Keratinocyte (primary cell): ENCODE data around the gene ZDHHC6. TPM values are rescaled to one million over a fixed set of nuclear protein-coding genes. Genes with fewer than 3 reads are reported as not detected.

Experiments used
- DNase-seq: peaks from one replicate; pipeline ENCODE4 v3.0.0-alpha.2; 2011; ENCODE audit warnings: low read depth, missing footprints, low spot score
- FAIRE-seq: peaks from 2 replicates; lab custom pipeline; 2011; peaks lifted over from hg19 to GRCh38; lab: Jason Lieb, UNC
- H2AFZ ChIP-seq: 2 replicates; pipeline ENCODE4 v1.6.0; 2012; ENCODE audit warnings: low read length, control low read depth, inconsistent platforms; ENCODE audit not compliant: control insufficient read depth
- H3K27ac ChIP-seq: 2 replicates; pipeline ENCODE4 v1.5.1; 2011; ENCODE audit warnings: low read length; ENCODE audit not compliant: control insufficient read depth, insufficient read depth
- H3K27me3 ChIP-seq: 3 replicates; pipeline ENCODE4 v1.6.0; 2011; ENCODE audit warnings: low read length; ENCODE audit not compliant: control insufficient read depth, insufficient read depth; ENCODE audit errors: extremely low read depth
- H3K36me3 ChIP-seq, 2 experiments: 2 replicates in 1 of 2; 3 replicates in 1 of 2; pipeline ENCODE4 v1.5.1; 2011; ENCODE audit warnings: low read length in 2 of 2, mild to moderate bottlenecking in 1 of 2; ENCODE audit not compliant: control insufficient read depth in 2 of 2, insufficient read depth in 2 of 2; ENCODE audit errors: extremely low read depth in 1 of 2
- H3K4me1 ChIP-seq: 3 replicates; pipeline ENCODE4 v1.5.1; 2011; ENCODE audit warnings: low read length; ENCODE audit not compliant: control insufficient read depth, insufficient read depth; ENCODE audit errors: extremely low read depth
- H3K4me2 ChIP-seq: 3 replicates; pipeline ENCODE4 v1.6.0; 2011; ENCODE audit warnings: low read depth, low read length; ENCODE audit not compliant: control insufficient read depth, insufficient read depth; ENCODE audit errors: extremely low read depth
- H3K4me3 ChIP-seq, 3 experiments: fragments of 200-600 bp in 1 of 3; sonication (generic) in 1 of 3; 2 replicates in 2 of 3; 3 replicates in 1 of 3; pipeline ENCODE4 v1.5.1; 2011 to 2016; ENCODE audit warnings: low read length in 3 of 3, mild to moderate bottlenecking in 3 of 3, control low read depth in 2 of 3, inconsistent platforms in 1 of 3, low read depth in 1 of 3, mixed read lengths in 1 of 3, mixed run types in 1 of 3, moderate library complexity in 1 of 3; ENCODE audit not compliant: control insufficient read depth in 2 of 3, insufficient read depth in 2 of 3; ENCODE audit errors: extremely low read depth in 1 of 3
- H3K79me2 ChIP-seq: 2 replicates; pipeline ENCODE4 v1.6.0; 2012; ENCODE audit warnings: low read length; ENCODE audit not compliant: control insufficient read depth, insufficient read depth
- H3K9ac ChIP-seq: 3 replicates; pipeline ENCODE4 v1.6.0; 2011; ENCODE audit warnings: low read length; ENCODE audit not compliant: control insufficient read depth, insufficient read depth; ENCODE audit errors: extremely low read depth
- H3K9me1 ChIP-seq: 3 replicates; pipeline ENCODE4 v1.6.0; 2011; ENCODE audit warnings: low read length; ENCODE audit not compliant: control insufficient read depth, insufficient read depth; ENCODE audit errors: extremely low read depth
- H3K9me3 ChIP-seq: 2 replicates; pipeline ENCODE4 v1.5.1; 2012; ENCODE audit warnings: low read depth, low read length; ENCODE audit not compliant: control insufficient read depth
- H4K20me1 ChIP-seq: 3 replicates; pipeline ENCODE4 v1.6.0; 2011; ENCODE audit warnings: low read length; ENCODE audit not compliant: control insufficient read depth, insufficient read depth; ENCODE audit errors: extremely low read depth
- EZH2 ChIP-seq: IDR thresholded peaks from one replicate; pipeline ENCODE4 v1.6.1; 2012; ENCODE audit warnings: inconsistent platforms, mild to moderate bottlenecking, low read length, moderate library complexity
- dilution Hi-C: fragments of 300-500 bp; cut with MboI; formaldehyde crosslinking; loops from one replicate; pipeline ENCODE4 v1.7.0; 2020; ENCODE audit warnings: low sequenced_read_pairs; ENCODE audit not compliant: extremely low pct_ligation_motif_present
- polyA plus RNA-seq, 5 experiments: library from polyadenylated mRNA; depleted of rRNA in 3 of 5; stranded (reverse) in 3 of 5; stranded (forward) in 1 of 5; unstranded in 1 of 5; fragments of >200 nt; gene quantifications; 1 replicate in 1 of 5; 2 replicates in 3 of 5; 3 replicates in 1 of 5; pipeline versions ENCODE4 v1.2.1 to v1.2.3, GENCODE V29; 2011 to 2012; ENCODE audit warnings: missing spikeins in 2 of 5, low read depth in 1 of 5, low replicate concordance in 1 of 5
- TF ChIP-seq, protein P1 (sequence below), 3 experiments: IDR thresholded peaks in 1 of 3; conservative IDR thresholded peaks in 1 of 3; optimal IDR thresholded peaks in 1 of 3; 2 replicates in 2 of 3; 3 replicates in 1 of 3; pipeline versions ENCODE3 to v1.5.1; 2011; ENCODE audit warnings: low read length in 3 of 3, mild to moderate bottlenecking in 3 of 3, moderate library complexity in 2 of 3, control low read depth in 1 of 3, inconsistent platforms in 1 of 3; ENCODE audit not compliant: insufficient read depth in 2 of 3; ENCODE audit errors: extremely low read depth in 1 of 3

ZDHHC6 gene
- polyA plus RNA-seq, 1 donor (not counting 4 experiments of a cell fraction or from before 2014, with no cell fraction given): 34.2 TPM

DNA sequence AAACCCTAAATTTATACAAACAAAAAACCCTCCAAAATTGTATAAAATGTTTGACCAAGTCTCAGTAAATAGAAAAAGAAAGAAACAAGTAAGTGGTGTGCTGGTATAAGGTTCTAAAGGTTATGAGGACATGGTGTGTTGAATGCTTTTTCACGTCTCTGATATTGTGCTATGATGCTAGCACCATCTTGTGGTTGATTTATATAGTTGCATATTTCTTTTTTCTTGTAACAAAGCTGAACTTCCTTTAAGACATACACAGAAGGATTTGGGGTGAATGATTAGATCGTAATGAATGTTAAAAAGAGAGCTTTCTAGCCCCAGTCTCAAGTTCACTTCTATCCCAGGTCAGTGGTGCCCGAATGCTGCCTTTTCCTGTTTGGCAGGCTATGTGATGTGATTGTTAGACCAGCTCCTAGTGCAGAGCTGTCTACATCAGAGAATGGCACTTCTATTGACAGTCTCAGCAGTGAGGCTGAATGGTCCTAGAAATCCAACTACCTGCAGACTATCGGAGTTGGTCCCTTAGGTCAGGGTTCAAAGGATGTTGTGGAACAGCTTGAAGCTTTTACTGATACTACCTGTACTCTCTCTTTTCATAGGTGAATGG lies 25.3 kb upstream of the ZDHHC6 start:
- Histone ChIP-seq H3K27ac (no peak overlapping the region), H3K36me3 (peaks cover 0 to 2% of the 10 kb centered on the region in 2 experiments), H3K4me3 (no peak overlapping the region), H3K4me2 (no peak overlapping the region), H3K9me1 (no peaks in the 10 kb centered on the region), H3K9ac (no peak overlapping the region), H3K4me1 (no peaks in the 10 kb centered on the region), H3K79me2 (no peaks in the 10 kb centered on the region), H4K20me1 (no peaks in the 10 kb centered on the region), H3K9me3 (no peaks in the 10 kb centered on the region), H3K27me3 (no peaks in the 10 kb centered on the region), H2AFZ (no peak overlapping the region)
- TF ChIP-seq, protein P1, sequence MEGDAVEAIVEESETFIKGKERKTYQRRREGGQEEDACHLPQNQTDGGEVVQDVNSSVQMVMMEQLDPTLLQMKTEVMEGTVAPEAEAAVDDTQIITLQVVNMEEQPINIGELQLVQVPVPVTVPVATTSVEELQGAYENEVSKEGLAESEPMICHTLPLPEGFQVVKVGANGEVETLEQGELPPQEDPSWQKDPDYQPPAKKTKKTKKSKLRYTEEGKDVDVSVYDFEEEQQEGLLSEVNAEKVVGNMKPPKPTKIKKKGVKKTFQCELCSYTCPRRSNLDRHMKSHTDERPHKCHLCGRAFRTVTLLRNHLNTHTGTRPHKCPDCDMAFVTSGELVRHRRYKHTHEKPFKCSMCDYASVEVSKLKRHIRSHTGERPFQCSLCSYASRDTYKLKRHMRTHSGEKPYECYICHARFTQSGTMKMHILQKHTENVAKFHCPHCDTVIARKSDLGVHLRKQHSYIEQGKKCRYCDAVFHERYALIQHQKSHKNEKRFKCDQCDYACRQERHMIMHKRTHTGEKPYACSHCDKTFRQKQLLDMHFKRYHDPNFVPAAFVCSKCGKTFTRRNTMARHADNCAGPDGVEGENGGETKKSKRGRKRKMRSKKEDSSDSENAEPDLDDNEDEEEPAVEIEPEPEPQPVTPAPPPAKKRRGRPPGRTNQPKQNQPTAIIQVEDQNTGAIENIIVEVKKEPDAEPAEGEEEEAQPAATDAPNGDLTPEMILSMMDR (optimal IDR thresholded peaks at IDR 0.05 in 1 of 3, IDR thresholded peaks at IDR 0.05 in 1 of 3, conservative IDR thresholded peaks at IDR 0.05 in 1 of 3; ENCODE audit: extremely low read depth in 1 of 3, insufficient read depth in 2 of 3, low read length in 3 of 3): peak in 2 of 3 experiments; percentile 49 to 72
- TF ChIP-seq EZH2: no peak
- no peak for DNase-seq
- peak; percentile 74 for FAIRE-seq
- dilution Hi-C loops: no loop called here

DNA sequence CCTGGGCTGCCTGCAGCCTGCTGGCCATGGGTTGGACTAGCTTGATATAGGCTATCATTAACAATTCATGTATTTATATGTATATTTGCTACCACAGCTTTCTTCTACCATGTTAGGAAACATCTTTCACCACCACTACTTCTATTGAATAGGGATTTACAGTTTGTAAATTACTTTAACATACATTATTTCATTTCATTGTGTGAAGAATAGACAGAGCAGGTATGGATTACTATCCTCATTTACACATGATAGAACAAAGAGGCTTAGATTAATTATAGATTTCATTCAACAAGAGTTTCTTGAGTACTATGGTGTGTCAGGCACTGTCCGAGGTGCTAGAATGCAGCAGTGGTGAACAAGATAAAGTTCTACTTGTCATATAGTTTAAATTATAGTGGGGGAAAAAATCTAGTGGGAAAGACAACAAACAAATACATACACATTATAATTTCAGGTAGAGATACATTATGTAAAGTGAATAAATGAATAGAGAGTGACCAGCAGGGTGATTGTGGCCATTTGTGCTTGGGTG lies 20.9 kb upstream of the ZDHHC6 start:
- H3K9me1 ChIP-seq: no peaks in the 10 kb centered on the region
- H3K4me3 ChIP-seq: no peak overlapping the region
- peaks cover 5 to 11% of the 10 kb centered on the region in 2 experiments for H3K36me3 ChIP-seq
- H3K27ac ChIP-seq: no peak overlapping the region
- no peak for TF ChIP-seq EZH2
- TF ChIP-seq, protein P1 (optimal IDR thresholded peaks at IDR 0.05 in 1 of 3, IDR thresholded peaks at IDR 0.05 in 1 of 3, conservative IDR thresholded peaks at IDR 0.05 in 1 of 3; ENCODE audit: extremely low read depth in 1 of 3, insufficient read depth in 2 of 3, low read length in 3 of 3): no peak
- H4K20me1 ChIP-seq: no peaks in the 10 kb centered on the region
- no peaks in the 10 kb centered on the region for H3K79me2 ChIP-seq
- H3K9ac ChIP-seq: no peak overlapping the region
- H3K9me3 ChIP-seq: no peaks in the 10 kb centered on the region
- no peak overlapping the region for H2AFZ ChIP-seq
- dilution Hi-C loops: no loop called here
- no peak for FAIRE-seq
- no peak for DNase-seq
- no peak overlapping the region for H3K4me2 ChIP-seq
- H3K27me3 ChIP-seq: no peaks in the 10 kb centered on the region
- no peaks in the 10 kb centered on the region for H3K4me1 ChIP-seq
